SU-DHL-6 (cell line): Measurements from ENCODE around the gene SERPINB3.
"Not testable (repeated sequence)": the region's sequence is repeated elsewhere in the genome, so short reads cannot be mapped to it uniquely, and the experiment has no call there.

Experiments used
- EZH2phosphoT487 ChIP-seq: fragments of 200-600 bp; sonication (generic), shearing (Covaris generic); conservative IDR thresholded peaks from 2 replicates; pipeline ENCODE4 v1.6.1; 2018; ENCODE audit warnings: mild to moderate bottlenecking, antibody characterized with exemption, low read length, moderate library complexity, mixed read lengths
- TF ChIP-seq, protein P1 (sequence below): fragments of 200-600 bp; sonication (generic); IDR thresholded peaks from one replicate; pipeline ENCODE4 v1.5.1; 2017; ENCODE audit warnings: antibody characterized with exemption, mild to moderate bottlenecking, low read length, moderate library complexity; ENCODE audit not compliant: insufficient read depth, poor library complexity, severe bottlenecking

DNA sequence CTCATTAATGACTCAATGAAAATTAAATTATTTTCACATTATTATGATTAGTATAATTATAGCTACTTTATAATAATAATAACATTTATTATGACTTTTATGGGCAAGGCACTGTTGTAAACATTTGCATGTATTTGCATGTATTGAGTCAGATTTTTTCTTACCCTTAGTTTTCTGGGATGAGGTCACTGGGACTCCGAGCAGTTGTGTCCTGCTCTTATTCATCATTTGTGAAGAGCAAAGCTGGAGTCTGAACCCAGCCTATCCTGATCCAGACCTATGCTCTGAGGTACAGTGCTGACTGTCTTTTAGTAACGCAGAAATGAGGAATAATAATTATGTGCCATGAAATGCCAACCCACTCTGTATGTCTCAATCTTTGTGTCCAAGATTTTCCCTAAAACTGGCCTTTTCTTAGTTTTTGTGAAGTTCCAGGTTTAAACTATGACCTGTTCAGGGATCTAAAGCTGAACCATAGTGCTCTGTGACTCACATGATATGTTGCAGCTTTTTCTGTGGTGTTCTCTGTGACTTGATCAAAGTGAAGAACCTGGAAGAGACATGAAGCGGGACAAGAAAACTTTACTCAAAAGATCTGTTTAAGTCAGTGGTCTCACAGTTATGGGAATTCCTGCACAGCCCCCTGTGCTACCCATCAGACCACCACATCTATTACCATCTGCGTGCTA, 18.9 kb downstream of the SERPINB3 start:
- TF ChIP-seq, protein P1, sequence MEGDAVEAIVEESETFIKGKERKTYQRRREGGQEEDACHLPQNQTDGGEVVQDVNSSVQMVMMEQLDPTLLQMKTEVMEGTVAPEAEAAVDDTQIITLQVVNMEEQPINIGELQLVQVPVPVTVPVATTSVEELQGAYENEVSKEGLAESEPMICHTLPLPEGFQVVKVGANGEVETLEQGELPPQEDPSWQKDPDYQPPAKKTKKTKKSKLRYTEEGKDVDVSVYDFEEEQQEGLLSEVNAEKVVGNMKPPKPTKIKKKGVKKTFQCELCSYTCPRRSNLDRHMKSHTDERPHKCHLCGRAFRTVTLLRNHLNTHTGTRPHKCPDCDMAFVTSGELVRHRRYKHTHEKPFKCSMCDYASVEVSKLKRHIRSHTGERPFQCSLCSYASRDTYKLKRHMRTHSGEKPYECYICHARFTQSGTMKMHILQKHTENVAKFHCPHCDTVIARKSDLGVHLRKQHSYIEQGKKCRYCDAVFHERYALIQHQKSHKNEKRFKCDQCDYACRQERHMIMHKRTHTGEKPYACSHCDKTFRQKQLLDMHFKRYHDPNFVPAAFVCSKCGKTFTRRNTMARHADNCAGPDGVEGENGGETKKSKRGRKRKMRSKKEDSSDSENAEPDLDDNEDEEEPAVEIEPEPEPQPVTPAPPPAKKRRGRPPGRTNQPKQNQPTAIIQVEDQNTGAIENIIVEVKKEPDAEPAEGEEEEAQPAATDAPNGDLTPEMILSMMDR = not testable (repeated sequence)
- TF ChIP-seq EZH2phosphoT487 = not testable (repeated sequence)
